ENCODE data around the gene CDRT15L2.
"Not testable (repeated sequence)": the region's sequence is repeated elsewhere in the genome, so short reads cannot be mapped to it uniquely, and the experiment has no call there.

DNA sequence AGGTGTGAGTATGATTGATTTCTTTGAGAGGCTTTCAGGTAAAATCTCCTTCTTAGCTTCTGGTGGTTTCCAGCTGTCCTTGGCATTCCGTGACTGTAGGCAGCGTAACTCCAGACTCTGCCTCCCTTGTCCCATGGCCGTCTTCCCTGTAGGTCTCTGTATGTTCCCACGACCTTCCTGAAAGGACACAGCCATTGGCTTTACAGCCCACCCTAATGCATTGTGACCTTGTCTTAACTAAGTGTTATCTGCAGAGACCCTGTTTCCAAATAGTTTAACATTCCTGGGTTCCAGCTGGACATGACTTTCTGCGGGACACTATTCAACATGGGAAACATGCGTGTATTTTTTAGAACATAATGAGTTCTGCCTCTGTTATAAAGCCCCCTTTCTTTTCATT is 49.4 kb upstream of the CDRT15L2 start:
- not testable (repeated sequence) for TF ChIP-seq CTCF (IDR thresholded peaks at IDR 0.05; ENCODE audit: low read depth, low read length, poor library complexity, severe bottlenecking); EZH2phosphoT487 (IDR thresholded peaks at IDR 0.05; ENCODE audit: borderline replicate concordance, low read length)

All from DOHH2 (cell line).